Ishikawa (cell line): ENCODE data around the gene FGF14.
A peak's percentile ranks its signal among the peaks of the same experiment; 100 is the strongest.

Experiments
- CEBPB ChIP-seq: IDR thresholded peaks from 2 replicates; pipeline ENCODE4 v1.6.1; 2012
- CREB1 ChIP-seq: IDR thresholded peaks from 2 replicates; pipeline ENCODE4 v1.6.1; 2012; ENCODE audit warnings: low read depth
- EGR1 ChIP-seq: IDR thresholded peaks from 2 replicates; pipeline ENCODE4 v1.6.1; 2012
- EP300 ChIP-seq: IDR thresholded peaks from 2 replicates; pipeline ENCODE4 v1.6.1; 2012; ENCODE audit warnings: borderline replicate concordance
- FOXM1 ChIP-seq: IDR thresholded peaks from 2 replicates; pipeline ENCODE4 v1.6.1; 2012; ENCODE audit warnings: low read depth, borderline replicate concordance
- NFIC ChIP-seq: IDR thresholded peaks from 2 replicates; pipeline ENCODE4 v1.6.1; 2012
- RAD21 ChIP-seq: IDR thresholded peaks from 2 replicates; pipeline ENCODE4 v1.6.1; 2012; ENCODE audit warnings: low read depth
- REST ChIP-seq: IDR thresholded peaks from 2 replicates; pipeline ENCODE4 v1.6.1; 2012; ENCODE audit warnings: low read depth, mild to moderate bottlenecking
- TAF1 ChIP-seq: IDR thresholded peaks from 2 replicates; pipeline ENCODE4 v1.6.1; 2012; ENCODE audit warnings: low read depth, mild to moderate bottlenecking
- TCF12 ChIP-seq: IDR thresholded peaks from 2 replicates; pipeline ENCODE4 v1.6.1; 2012; ENCODE audit warnings: low read depth
- TEAD4 ChIP-seq: IDR thresholded peaks from 2 replicates; pipeline ENCODE4 v1.6.1; 2012
- USF1 ChIP-seq: IDR thresholded peaks from 2 replicates; pipeline ENCODE4 v1.6.1; 2012
- YY1 ChIP-seq: IDR thresholded peaks from 2 replicates; pipeline ENCODE4 v1.6.1; 2012; ENCODE audit warnings: low read depth
- ZBTB7A ChIP-seq: IDR thresholded peaks from 2 replicates; pipeline ENCODE4 v1.6.1; 2012; ENCODE audit warnings: low read depth
- TF ChIP-seq, protein P1 (sequence below): IDR thresholded peaks from 2 replicates; pipeline ENCODE4 v1.6.1; 2012

Gene FGF14

GRCh38 chr13:101767131-101767530 lies 634.7 kb downstream of the FGF14 start:
- TF ChIP-seq NFIC (no peak), TAF1 (no peak), CREB1 (no peak), FOXM1 (no peak), TCF12 (no peak), USF1 (no peak), YY1 (no peak), CEBPB (no peak), RAD21 (no peak), ZBTB7A (no peak), EP300 (no peak), TEAD4 (no peak), EGR1 (no peak), REST (no peak)
- TF ChIP-seq, protein P1, sequence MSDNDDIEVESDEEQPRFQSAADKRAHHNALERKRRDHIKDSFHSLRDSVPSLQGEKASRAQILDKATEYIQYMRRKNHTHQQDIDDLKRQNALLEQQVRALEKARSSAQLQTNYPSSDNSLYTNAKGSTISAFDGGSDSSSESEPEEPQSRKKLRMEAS, result no peak

DNA sequence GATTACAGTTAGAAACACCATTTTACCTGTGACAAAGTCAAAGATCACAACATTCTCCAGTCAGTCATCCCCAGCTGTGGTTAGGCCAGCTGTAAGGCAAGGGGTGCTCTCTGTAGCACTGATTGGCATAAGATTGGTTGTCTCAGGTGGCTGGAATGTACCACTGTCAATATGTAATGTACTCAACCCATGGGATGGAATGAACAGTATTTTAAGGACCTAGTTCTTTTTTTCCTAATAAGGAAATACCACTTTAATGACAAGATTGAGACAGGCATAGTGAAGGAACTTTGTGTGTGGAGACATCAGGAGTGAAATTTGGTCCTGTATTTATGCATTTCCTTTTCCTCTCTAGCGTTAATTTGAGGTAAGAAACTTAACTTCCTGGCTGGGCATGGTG lies 638.7 kb downstream of the FGF14 start:
- TF ChIP-seq CREB1 (no peak), NFIC (no peak), TEAD4 (no peak), YY1 (no peak), EGR1 (no peak), ZBTB7A (no peak), CEBPB (no peak), FOXM1 (no peak), USF1 (no peak), TCF12 (no peak), RAD21 (no peak), EP300 (no peak), REST (no peak), TAF1 (no peak)
- TF ChIP-seq, protein P1, result no peak

DNA sequence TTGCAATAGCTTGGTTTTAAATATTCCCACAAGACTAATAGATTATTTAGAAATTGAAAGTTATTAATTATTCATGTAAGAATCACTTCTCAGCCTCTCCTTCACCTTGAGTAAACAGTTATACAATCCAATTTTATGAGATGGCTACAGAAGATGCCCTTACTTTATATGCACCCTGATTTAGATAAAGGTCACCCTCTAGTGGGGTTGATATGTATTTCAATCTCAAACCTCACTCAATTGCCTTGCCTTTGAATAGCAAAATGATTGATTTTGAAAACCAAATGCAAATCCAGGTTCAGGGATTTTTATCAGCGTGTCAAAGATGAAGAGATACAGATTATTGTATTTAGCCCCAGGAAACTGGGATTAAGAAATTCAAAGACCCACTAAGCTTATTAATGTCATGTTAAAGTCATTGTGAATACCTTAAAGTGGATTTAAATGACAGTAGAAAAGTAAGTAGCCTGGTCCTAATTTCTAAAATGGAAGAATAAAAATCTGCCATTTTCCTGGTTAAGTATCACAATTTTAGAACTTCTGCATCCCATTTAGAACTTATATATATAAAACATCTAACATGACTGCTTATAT lies 644.3 kb downstream of the FGF14 start:
- TF ChIP-seq RAD21, result peak; percentile 49
- TF ChIP-seq, protein P1, result no peak

GRCh38 chr13:101755228-101755887 lies 646.5 kb downstream of the FGF14 start:
- no peak for TF ChIP-seq TAF1
- TF ChIP-seq CEBPB, result no peak
- TF ChIP-seq RAD21, result no peak
- no peak for TF ChIP-seq USF1
- TF ChIP-seq TEAD4, result no peak
- no peak for TF ChIP-seq EP300
- no peak for TF ChIP-seq CREB1
- no peak for TF ChIP-seq YY1
- no peak for TF ChIP-seq TCF12
- TF ChIP-seq, protein P1, result no peak
- no peak for TF ChIP-seq EGR1
- no peak for TF ChIP-seq ZBTB7A
- no peak for TF ChIP-seq REST
- no peak for TF ChIP-seq NFIC
